ENCODE results near the gene RPUSD3.

DNA sequence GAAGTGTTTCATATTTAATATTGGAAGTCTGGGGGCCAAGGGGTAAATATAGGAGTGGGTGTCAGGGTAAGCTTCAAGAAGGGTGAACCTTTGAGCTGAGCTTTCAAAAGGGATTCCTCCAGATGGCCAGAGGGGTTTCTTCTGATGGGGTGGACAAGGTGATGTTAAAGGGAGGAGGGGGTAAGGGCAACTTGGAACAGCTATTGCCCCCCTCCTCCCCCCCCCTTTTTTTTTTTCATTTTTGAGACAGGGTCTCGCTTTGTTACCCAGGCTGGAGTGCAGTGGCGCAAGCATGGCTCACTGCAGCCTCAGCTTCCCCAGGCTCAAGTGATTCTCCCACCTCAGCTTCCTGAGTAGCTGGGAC is 35.8 kb downstream of the RPUSD3 start:
- TF ChIP-seq, protein P1, sequence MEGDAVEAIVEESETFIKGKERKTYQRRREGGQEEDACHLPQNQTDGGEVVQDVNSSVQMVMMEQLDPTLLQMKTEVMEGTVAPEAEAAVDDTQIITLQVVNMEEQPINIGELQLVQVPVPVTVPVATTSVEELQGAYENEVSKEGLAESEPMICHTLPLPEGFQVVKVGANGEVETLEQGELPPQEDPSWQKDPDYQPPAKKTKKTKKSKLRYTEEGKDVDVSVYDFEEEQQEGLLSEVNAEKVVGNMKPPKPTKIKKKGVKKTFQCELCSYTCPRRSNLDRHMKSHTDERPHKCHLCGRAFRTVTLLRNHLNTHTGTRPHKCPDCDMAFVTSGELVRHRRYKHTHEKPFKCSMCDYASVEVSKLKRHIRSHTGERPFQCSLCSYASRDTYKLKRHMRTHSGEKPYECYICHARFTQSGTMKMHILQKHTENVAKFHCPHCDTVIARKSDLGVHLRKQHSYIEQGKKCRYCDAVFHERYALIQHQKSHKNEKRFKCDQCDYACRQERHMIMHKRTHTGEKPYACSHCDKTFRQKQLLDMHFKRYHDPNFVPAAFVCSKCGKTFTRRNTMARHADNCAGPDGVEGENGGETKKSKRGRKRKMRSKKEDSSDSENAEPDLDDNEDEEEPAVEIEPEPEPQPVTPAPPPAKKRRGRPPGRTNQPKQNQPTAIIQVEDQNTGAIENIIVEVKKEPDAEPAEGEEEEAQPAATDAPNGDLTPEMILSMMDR (conservative IDR thresholded peaks at IDR 0.05; ENCODE audit: low read depth, low read length) = no peak
- TF ChIP-seq EZH2 (IDR thresholded peaks at IDR 0.05; ENCODE audit: borderline replicate concordance, low read depth, low read length, poor library complexity, severe bottlenecking) = no peak
